NK-92 (cell line): ENCODE data around the gene LRP8.
A peak's percentile ranks its signal among the peaks of the same experiment; 100 is the strongest.

ENCODE experiments used
- DNase-seq: peaks from one replicate; lab custom pipeline; 2025; ENCODE audit not compliant: unreplicated experiment; lab: John Stamatoyannopoulos, UW

Gene LRP8

GRCh38 chr1:53266038-53266437 is 61.8 kb downstream of the LRP8 start:
- DNase-seq: no peak

DNA sequence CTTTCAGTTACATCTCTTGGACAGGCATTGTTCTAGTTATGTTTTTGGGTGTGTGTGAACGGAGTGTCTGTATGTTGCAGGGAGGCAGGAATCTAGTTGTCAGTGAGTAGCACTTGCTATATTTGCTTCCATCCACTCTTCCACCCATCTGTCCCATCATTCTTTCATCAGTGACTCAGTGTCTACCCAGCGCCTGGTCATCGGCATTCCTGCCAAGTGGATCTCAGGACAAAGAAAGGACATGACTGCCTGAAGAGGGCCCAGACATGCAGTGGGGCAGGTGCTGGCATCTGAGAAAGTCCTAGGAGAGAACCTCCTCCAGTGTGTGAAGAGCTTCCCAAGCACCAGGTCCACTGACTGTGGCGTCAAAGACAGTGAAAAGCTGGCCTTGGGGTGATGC is 62.3 kb downstream of the LRP8 start:
- no peak for DNase-seq

DNA sequence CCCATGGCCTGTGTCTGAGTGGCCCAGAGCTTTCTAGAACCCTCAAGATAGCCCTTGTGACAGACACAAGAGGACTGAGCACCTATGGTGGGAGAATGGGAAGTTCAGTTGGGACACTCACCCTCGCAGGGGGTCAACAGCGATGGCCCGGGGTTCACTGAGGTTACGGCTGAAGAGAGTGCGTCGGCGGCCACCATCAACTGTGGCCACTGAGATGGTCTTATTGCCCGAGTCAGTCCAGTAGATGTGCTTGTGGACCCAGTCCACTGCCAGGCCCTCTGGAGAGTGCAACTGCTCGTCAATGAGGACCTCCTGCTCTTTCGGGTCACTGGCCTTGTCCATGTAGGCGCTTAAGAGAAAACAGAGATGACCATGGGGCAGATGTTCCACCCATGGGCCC is 63.8 kb downstream of the LRP8 start:
- no peak for DNase-seq

DNA sequence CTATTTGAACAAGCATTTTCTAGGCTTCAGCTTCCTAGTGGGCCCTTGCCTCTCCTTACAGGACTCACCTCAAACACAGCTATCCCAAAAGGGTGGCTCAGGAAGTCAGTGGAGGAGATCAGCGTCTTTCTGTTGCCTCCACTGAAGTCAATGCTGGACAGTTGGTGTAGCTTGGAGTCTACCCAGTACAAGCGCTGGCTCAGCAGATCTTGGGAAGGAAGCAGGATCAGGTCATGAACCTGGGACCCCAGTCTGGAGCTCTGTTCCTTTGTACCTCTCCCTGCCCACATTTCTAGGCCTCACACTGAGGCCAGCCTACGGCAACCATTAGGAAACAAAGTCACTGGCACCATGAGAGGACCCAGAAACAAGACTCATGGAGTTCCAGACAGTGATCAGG is 65.9 kb downstream of the LRP8 start:
- no peak for DNase-seq

- no peak for DNase-seq
Measured at GRCh38 chr1:53260631-53261247, 67.1 kb downstream of the LRP8 start.

- no peak for DNase-seq
Measured at GRCh38 chr1:53259932-53260331, 67.9 kb downstream of the LRP8 start.

GRCh38 chr1:53258216-53258615 is 69.7 kb downstream of the LRP8 start:
- DNase-seq: no peak

GRCh38 chr1:53257454-53258081 is 70.3 kb downstream of the LRP8 start:
- no peak for DNase-seq

GRCh38 chr1:53256511-53257453 is 71.1 kb downstream of the LRP8 start:
- DNase-seq: no peak

GRCh38 chr1:53255031-53255430 is 72.8 kb downstream of the LRP8 start:
- no peak for DNase-seq

DNA sequence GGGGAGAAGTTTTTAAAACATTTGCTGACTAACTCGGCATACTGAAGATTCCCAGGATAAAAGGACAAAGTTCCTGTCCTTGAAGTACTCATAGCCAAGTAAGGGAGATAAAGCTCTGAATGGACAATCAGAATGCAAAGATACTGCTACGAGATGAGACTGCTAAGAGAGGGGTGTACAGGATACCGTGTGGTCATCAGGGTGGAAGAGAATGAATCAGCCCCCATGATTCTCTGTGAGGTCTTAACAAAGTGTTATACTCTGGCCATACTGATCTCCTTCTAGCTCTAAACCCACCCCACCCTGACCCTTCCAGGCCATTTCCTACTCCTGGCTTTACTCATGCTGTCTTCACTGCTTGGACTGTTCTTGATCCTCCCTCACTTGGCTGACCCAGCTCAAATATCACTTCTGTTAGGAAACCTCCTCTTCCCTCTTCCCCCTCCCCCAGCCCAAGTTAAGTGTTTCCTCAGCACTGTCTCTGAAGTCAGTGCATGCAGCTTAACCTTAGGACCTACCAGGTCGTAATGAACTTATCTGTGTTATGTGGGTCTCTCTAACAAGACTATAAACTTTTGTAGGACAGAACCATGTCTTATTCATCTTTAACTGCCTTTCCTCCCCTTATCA is 73.7 kb downstream of the LRP8 start:
- no peak for DNase-seq

DNA sequence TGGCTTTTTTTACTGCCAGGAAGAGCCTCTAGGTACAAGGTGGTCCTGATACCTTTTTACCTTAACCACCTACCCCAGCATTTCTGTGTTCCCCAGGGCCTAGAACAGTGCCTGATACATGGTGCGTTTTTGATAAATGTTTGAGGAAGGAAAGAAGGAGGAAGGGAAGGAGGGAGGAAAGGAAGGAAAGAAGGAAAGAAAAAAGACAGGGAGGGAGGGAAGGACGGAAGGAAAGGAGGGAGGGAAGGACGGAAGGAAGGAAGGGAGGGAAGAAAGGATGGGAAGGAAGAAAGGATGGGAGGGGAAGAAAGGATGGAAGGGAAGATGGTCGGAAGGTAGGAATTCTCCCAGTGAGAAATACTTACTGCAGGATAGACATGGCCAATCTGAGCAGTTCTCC is 77.5 kb downstream of the LRP8 start:
- DNase-seq: no peak

DNA sequence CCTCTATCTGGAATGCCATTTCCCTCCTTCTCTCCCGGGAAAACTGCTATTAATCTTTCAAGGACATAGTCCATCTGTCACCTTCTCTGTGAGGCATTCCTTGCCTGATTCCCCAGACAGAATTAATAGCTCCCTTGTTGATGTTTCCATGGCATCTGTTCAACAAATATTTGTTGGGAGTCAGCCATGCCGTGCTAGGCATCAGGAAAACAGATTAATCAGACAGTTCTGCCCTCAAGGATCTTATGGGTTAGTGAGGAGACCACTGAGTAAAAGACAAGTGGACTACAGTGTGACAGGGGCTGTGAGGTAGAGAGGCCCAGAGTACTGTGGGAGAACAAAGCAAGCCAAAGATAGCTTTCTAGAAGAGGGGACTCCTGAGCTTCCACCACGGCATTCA is 78.2 kb downstream of the LRP8 start:
- no peak for DNase-seq

DNA sequence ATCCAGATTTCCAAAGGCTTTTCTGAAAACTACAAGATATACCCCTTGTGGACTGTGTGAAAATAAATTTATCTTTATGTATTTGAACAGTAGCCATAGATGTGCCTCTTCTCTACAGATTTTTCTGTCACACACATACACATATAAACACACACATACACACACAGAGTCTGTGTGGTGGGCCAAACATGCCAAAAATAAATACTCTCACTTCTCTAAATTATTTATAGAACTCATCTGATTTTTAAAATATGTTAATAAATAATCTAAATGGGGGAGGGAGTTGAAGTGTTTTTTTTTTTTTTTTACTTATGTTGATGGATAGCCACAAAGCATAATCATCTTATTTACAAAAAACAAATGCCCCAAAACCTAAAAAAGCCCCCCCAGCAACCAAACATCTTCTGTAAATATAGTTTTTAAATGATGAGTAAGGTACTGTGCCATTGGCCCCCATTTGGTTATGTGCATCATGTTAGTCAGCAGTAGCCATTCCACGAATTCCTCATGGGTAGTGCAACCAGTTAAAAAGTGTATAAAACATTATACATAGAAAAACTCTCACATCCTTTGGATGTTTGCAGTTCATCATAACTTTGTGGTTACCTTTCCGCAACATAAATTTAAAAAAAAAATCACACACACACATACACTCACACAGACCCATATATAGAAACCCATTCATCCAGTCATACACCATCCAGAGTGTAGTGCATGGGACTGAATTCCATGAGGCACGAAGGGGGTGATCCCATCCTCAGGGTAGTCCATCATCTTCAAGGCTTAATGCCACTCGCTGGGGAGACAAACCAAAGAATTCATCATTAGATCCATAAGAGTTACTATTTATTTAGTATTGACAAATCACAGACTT is 81.4 kb downstream of the LRP8 start:
- no peak for DNase-seq

DNA sequence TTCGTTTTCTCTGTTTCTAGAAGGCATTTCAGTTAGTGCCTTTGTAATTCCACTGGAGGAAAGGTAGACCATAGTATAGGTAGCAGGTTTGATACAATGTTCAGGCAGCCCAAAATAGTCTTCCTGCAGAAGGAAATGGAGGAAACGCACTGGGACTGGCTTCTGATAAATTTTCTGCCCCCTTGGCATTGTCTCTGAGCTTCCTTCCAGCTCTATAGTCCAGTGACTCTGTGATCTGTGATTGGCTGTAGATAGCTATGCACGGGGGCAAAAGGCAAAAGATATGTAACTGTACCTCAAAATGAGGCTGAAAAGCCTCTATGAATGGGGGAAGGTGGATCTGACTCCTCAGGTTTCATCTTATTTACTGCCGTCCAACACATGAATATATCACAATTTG is 83.7 kb downstream of the LRP8 start:
- no peak for DNase-seq

- no peak for DNase-seq
Measured at GRCh38 chr1:53242381-53242780, 85.5 kb downstream of the LRP8 start.

GRCh38 chr1:53241828-53242227 is 86.0 kb downstream of the LRP8 start:
- no peak for DNase-seq

GRCh38 chr1:53238197-53239155 is 89.4 kb downstream of the LRP8 start, which contains the start of gene MAGOH:
Gene MAGOH, minus strand, starts transcription at chr1:53238518. Its CDS starts 70 bp downstream, at chr1:53238448.
- peak; percentile 63 for DNase-seq

- no peak for DNase-seq
Measured at GRCh38 chr1:53237638-53238037, 90.2 kb downstream of the LRP8 start.

GRCh38 chr1:53220962-53221286 is 106.9 kb downstream of the LRP8 start:
- no peak for DNase-seq
